H1 (cell line): ENCODE data around the gene TBC1D9B. TPM values are rescaled to one million over a fixed set of nuclear protein-coding genes. Genes with fewer than 3 reads are reported as not detected.

Experiments
- CTCF ChIA-PET: fragments of 300-600 bp; sonication (Branson Sonifier 250); formaldehyde crosslinking; loops from one replicate; lab custom pipeline; 2021; ENCODE audit not compliant: partially characterized antibody; lab: Charles Lee
- POLR2A ChIA-PET: fragments of 300-600 bp; sonication (Branson Sonifier 250); formaldehyde crosslinking; loops from one replicate; lab custom pipeline; 2021; ENCODE audit warnings: inconsistent platforms; ENCODE audit not compliant: partially characterized antibody; lab: Charles Lee
- DNase-seq, 2 experiments: peaks; one replicate each; pipeline versions ENCODE4 v3.0.0 to v3.0.0-alpha.2; 2010 to 2022; ENCODE audit warnings: low spot score in 2 of 2, low read depth in 1 of 2, mixed read lengths in 1 of 2
- FAIRE-seq: peaks from 2 replicates; lab custom pipeline; 2011; peaks lifted over from hg19 to GRCh38; lab: Jason Lieb, UNC
- H2AFZ ChIP-seq: 2 replicates; pipeline ENCODE4 v1.8.1; 2012; ENCODE audit warnings: low read length, inconsistent platforms
- H2AK5ac ChIP-seq: 2 replicates; pipeline ENCODE4 v1.6.1; 2013; ENCODE audit warnings: low read depth, low read length
- H2BK120ac ChIP-seq: replicated peaks from 2 replicates; pipeline ENCODE3; 2013; ENCODE audit warnings: low read depth, low read length, inconsistent platforms
- H2BK12ac ChIP-seq: 2 replicates; pipeline ENCODE4 v1.6.1; 2013; ENCODE audit warnings: low read depth, low read length
- H2BK15ac ChIP-seq: 2 replicates; pipeline ENCODE4 v1.6.1; 2013; ENCODE audit warnings: low read length
- H2BK20ac ChIP-seq: 2 replicates; pipeline ENCODE4 v1.6.1; 2013; ENCODE audit warnings: low read length
- H2BK5ac ChIP-seq: 2 replicates; pipeline ENCODE4 v1.6.1; 2013; ENCODE audit warnings: low read depth, low read length
- H3K14ac ChIP-seq: 2 replicates; pipeline ENCODE4 v1.6.1; 2013; ENCODE audit warnings: inconsistent platforms; ENCODE audit not compliant: insufficient read length
- H3K18ac ChIP-seq: 2 replicates; pipeline ENCODE4 v1.6.1; 2013; ENCODE audit warnings: low read length; ENCODE audit errors: extremely low read depth
- H3K23ac ChIP-seq: 2 replicates; pipeline ENCODE4 v1.6.1; 2013; ENCODE audit warnings: inconsistent platforms; ENCODE audit not compliant: insufficient read length
- H3K23me2 ChIP-seq: 2 replicates; pipeline ENCODE4 v1.6.1; 2013; ENCODE audit warnings: low read depth, low read length
- H3K27ac ChIP-seq: 2 replicates; pipeline ENCODE4 v1.6.1; 2011; ENCODE audit warnings: low read depth, low read length, inconsistent platforms
- H3K27me3 ChIP-seq, 4 experiments: replicated peaks in 1 of 4; 1 replicate in 1 of 4; 2 replicates in 3 of 4; pipeline versions ENCODE4 v1.6.1 to v1.8.1; 2011 to 2013; ENCODE audit warnings: low read length in 3 of 4, mild to moderate bottlenecking in 3 of 4, inconsistent platforms in 2 of 4, mixed read lengths in 2 of 4, moderate library complexity in 1 of 4; ENCODE audit not compliant: control insufficient read depth in 3 of 4, insufficient read depth in 3 of 4; ENCODE audit errors: extremely low read depth in 1 of 4
- H3K36me3 ChIP-seq, 4 experiments: 2 replicates each; pipeline versions ENCODE4 v1.6.1 to v1.8.1; 2011 to 2013; ENCODE audit warnings: mild to moderate bottlenecking in 4 of 4, low read length in 3 of 4, moderate library complexity in 2 of 4, control low read depth in 1 of 4, inconsistent platforms in 1 of 4; ENCODE audit not compliant: insufficient read depth in 4 of 4, control insufficient read depth in 2 of 4
- H3K4ac ChIP-seq: replicated peaks from 2 replicates; pipeline ENCODE3; 2013; ENCODE audit warnings: low read length, low read depth, mixed read lengths, inconsistent platforms; ENCODE audit not compliant: insufficient read length
- H3K4me1 ChIP-seq, 4 experiments: replicated peaks in 1 of 4; 1 replicate in 1 of 4; 2 replicates in 3 of 4; pipeline versions ENCODE4 v1.6.1 to v1.8.1; 2011 to 2013; ENCODE audit warnings: low read length in 3 of 4, inconsistent platforms in 2 of 4, mixed read lengths in 1 of 4; ENCODE audit not compliant: insufficient read depth in 4 of 4, control insufficient read depth in 3 of 4
- H3K4me2 ChIP-seq, 2 experiments: 2 replicates each; pipeline versions ENCODE4 v1.6.1 to v1.8.1; 2011 to 2013; ENCODE audit warnings: low read depth in 2 of 2, low read length in 2 of 2, control low read depth in 1 of 2, inconsistent platforms in 1 of 2, mild to moderate bottlenecking in 1 of 2; ENCODE audit not compliant: insufficient read depth in 1 of 2
- H3K4me3 ChIP-seq, 4 experiments: fragments of 200-600, 300-600 bp in 1 of 4; sonication (generic), shearing (Covaris generic), sonication (Bioruptor Twin) in 1 of 4; 2 replicates each; pipeline versions ENCODE4 v1.5.1 to v1.8.1; 2011 to 2016; ENCODE audit warnings: low read length in 4 of 4, low read depth in 3 of 4, control low read depth in 2 of 4, inconsistent platforms in 2 of 4, mild to moderate bottlenecking in 2 of 4, mixed read lengths in 1 of 4, moderate library complexity in 1 of 4; ENCODE audit not compliant: insufficient read depth in 2 of 4; ENCODE audit errors: extremely low read depth in 1 of 4
- H3K56ac ChIP-seq: replicated peaks from 2 replicates; pipeline ENCODE3; 2013; ENCODE audit warnings: low read depth, mild to moderate bottlenecking, mixed read lengths, low read length, inconsistent platforms; ENCODE audit not compliant: insufficient read length
- H3K79me1 ChIP-seq: 2 replicates; pipeline ENCODE4 v1.6.1; 2013; ENCODE audit warnings: low read depth, low read length, control low read depth
- H3K79me2 ChIP-seq, 2 experiments: 2 replicates each; pipeline versions ENCODE4 v1.6.1 to v1.8.1; 2012 to 2013; ENCODE audit warnings: low read length in 2 of 2, mild to moderate bottlenecking in 2 of 2, inconsistent platforms in 1 of 2; ENCODE audit not compliant: insufficient read depth in 2 of 2, control insufficient read depth in 1 of 2
- H3K9ac ChIP-seq, 4 experiments: replicated peaks in 1 of 4; 1 replicate in 1 of 4; 2 replicates in 3 of 4; pipeline versions ENCODE4 v1.6.1 to v1.8.1; 2011 to 2013; ENCODE audit warnings: low read depth in 3 of 4, low read length in 3 of 4, control low read depth in 2 of 4, mild to moderate bottlenecking in 2 of 4, moderate library complexity in 2 of 4, inconsistent platforms in 1 of 4; ENCODE audit errors: extremely low read depth in 1 of 4
- H3K9me3 ChIP-seq, 2 experiments: 2 replicates each; pipeline versions ENCODE4 v1.6.1 to v1.8.1; 2012 to 2013; ENCODE audit warnings: mild to moderate bottlenecking in 2 of 2, moderate library complexity in 2 of 2, control low read depth in 1 of 2, inconsistent platforms in 1 of 2, low read depth in 1 of 2, low read length in 1 of 2, mixed read lengths in 1 of 2; ENCODE audit not compliant: insufficient read depth in 2 of 2
- H4K20me1 ChIP-seq, 2 experiments: replicated peaks in 1 of 2; 2 replicates each; pipeline versions ENCODE3 to v1.8.1; 2011 to 2013; ENCODE audit warnings: inconsistent platforms in 2 of 2, low read length in 2 of 2, mild to moderate bottlenecking in 1 of 2; ENCODE audit not compliant: insufficient read depth in 2 of 2, control insufficient read depth in 1 of 2
- H4K5ac ChIP-seq: 2 replicates; pipeline ENCODE4 v1.6.1; 2013; ENCODE audit warnings: low read length, low read depth, mixed read lengths, inconsistent platforms; ENCODE audit not compliant: insufficient read length
- H4K8ac ChIP-seq: 2 replicates; pipeline ENCODE4 v1.8.0; 2013; ENCODE audit warnings: mild to moderate bottlenecking, moderate library complexity, low read length, inconsistent platforms; ENCODE audit not compliant: insufficient read depth; ENCODE audit errors: extremely low read depth
- H4K91ac ChIP-seq: replicated peaks from 2 replicates; pipeline ENCODE3; 2013; ENCODE audit warnings: low read length, mixed read lengths, inconsistent platforms; ENCODE audit not compliant: insufficient read length
- GABPA ChIP-seq: IDR thresholded peaks from 2 replicates; pipeline ENCODE4 v1.6.1; 2011; ENCODE audit warnings: mild to moderate bottlenecking, low read length, moderate library complexity, borderline replicate concordance; ENCODE audit not compliant: insufficient read depth
- GTF2F1 ChIP-seq: IDR thresholded peaks from 2 replicates; pipeline ENCODE4 v1.6.1; 2012; ENCODE audit warnings: low read depth, low read length, improper control_type of control experiment, borderline replicate concordance
- HDAC6 ChIP-seq: IDR thresholded peaks from one replicate; pipeline ENCODE4 v1.7.1; 2012; ENCODE audit warnings: low read depth, mild to moderate bottlenecking, inconsistent platforms, low read length, moderate library complexity
- KDM5A ChIP-seq: fragments of 200-600 bp; IDR thresholded peaks from 2 replicates; pipeline ENCODE4 v1.7.1; 2012; ENCODE audit warnings: mild to moderate bottlenecking, low read length, inconsistent platforms, mixed read lengths
- SAP30 ChIP-seq: fragments of 300-600 bp; sonication (generic); IDR thresholded peaks from 2 replicates; pipeline ENCODE4 v1.7.1; 2012; ENCODE audit warnings: low read length, moderate library complexity, mild to moderate bottlenecking, inconsistent platforms; ENCODE audit not compliant: insufficient read depth, insufficient replicate concordance
- SIRT6 ChIP-seq: IDR thresholded peaks from one replicate; pipeline ENCODE4 v1.7.1; 2012; ENCODE audit warnings: low read length, inconsistent platforms
- SIX5 ChIP-seq: IDR thresholded peaks from 2 replicates; pipeline ENCODE4 v1.6.1; 2011; ENCODE audit warnings: mild to moderate bottlenecking, low read depth, low read length
- SP4 ChIP-seq: IDR thresholded peaks from 2 replicates; pipeline ENCODE4 v1.6.1; 2012; ENCODE audit warnings: low read length, inconsistent platforms
- SUZ12 ChIP-seq: fragments of 200-600 bp; sonication (generic); IDR thresholded peaks from 2 replicates; pipeline ENCODE4 v1.6.1; 2012; ENCODE audit warnings: mild to moderate bottlenecking, inconsistent platforms, low read length, moderate library complexity, mixed read lengths
- TAF1 ChIP-seq: IDR thresholded peaks from 2 replicates; pipeline ENCODE4 v1.6.1; 2011; ENCODE audit warnings: mild to moderate bottlenecking, low read depth, low read length
- TAF7 ChIP-seq: optimal IDR thresholded peaks from 2 replicates; pipeline ENCODE3; 2011; ENCODE audit warnings: low read depth, mild to moderate bottlenecking, inconsistent platforms, low read length, moderate library complexity, borderline replicate concordance
- WGBS, 2 experiments: shearing (Covaris generic) in 1 of 2; methylation state at CpG; one replicate each; pipeline versions ENCODE4 v1.1.6 to v1.1.7; 2013 to 2015; ENCODE audit warnings: low lambda C conversion rate in 2 of 2, mixed read lengths in 2 of 2, inconsistent platforms in 1 of 2, low coverage in 1 of 2, missing lambda C conversion rate in 1 of 2; ENCODE audit not compliant: insufficient replicate concordance in 2 of 2, insufficient coverage in 1 of 2, insufficient read length in 1 of 2; ENCODE audit errors: extremely low coverage in 1 of 2, missing lambda C conversion rate in 1 of 2; 5-methylcytosine and 5-hydroxymethylcytosine counted together
- polyA plus RNA-seq, 7 experiments: library from polyadenylated mRNA; depleted of rRNA in 3 of 7; stranded (reverse) in 5 of 7; unstranded in 2 of 7; fragments of >200 nt in 5 of 7; fragments of 200-250 nt in 2 of 7; gene quantifications; 1 replicate in 5 of 7; 2 replicates in 1 of 7; 4 replicates in 1 of 7; pipeline versions ENCODE4 v1.2.1 to v1.2.3, GENCODE V29; 2011 to 2013; ENCODE audit warnings: missing spikeins in 2 of 7, mixed read lengths in 2 of 7
- total RNA-seq: library from RNA; stranded (reverse); fragmentation: NEBNext Ultra II Directional; extraction: Animal tissue kit (Norgen Biotek cat#: 25700); gene quantifications from 2 replicates; pipeline ENCODE4 v1.2.1, GENCODE V29; 2021

TBC1D9B gene
- total and polyA plus RNA-seq, 2 of the 8 experiments (the other 6 are each of a cell fraction or from before 2014, with no cell fraction given): 33.6 to 57.1 TPM

GRCh38 chr5:179819296-179820126 lies 88.2 kb downstream of the TBC1D9B start:
- Histone ChIP-seq H4K8ac (peak overlapping the region; percentile 72), H3K23me2 (peaks cover 15% of the 10 kb centered on the region; the same call in 1 of the 2 replicates), H2BK5ac (peak overlapping the region; percentile 96), H4K20me1 (peaks cover 8 to 17% of the 10 kb centered on the region in 2 experiments), H3K4ac (peak overlapping the region; percentile 90), H3K79me1 (peaks cover 8% of the 10 kb centered on the region), H3K4me1 (peaks cover 4 to 38% (median 33%) of the 10 kb centered on the region in 4 experiments), H3K27ac (peak overlapping the region; percentile 67; the same call in 1 of the 2 replicates), H2BK15ac (peak overlapping the region; percentile 100; the same call in 1 of the 2 replicates), H3K56ac (peak overlapping the region; percentile 8), H3K36me3 (peaks cover 6 to 13% (median 9%) of the 10 kb centered on the region in 4 experiments; a peak in 6 of 8 replicates), H2BK20ac (peak overlapping the region; percentile 99), H3K9ac (peak overlapping the region in 2 of 4 experiments; percentile 31 to 49; a peak in 3 of 7 replicates), H3K14ac (no peak overlapping the region), H2AK5ac (peak overlapping the region; percentile 97), H2BK12ac (peak overlapping the region; percentile 97), H3K4me2 (peak overlapping the region; percentile 54 to 58), H3K9me3 (no peaks in the 10 kb centered on the region), H2AFZ (no peak overlapping the region), H3K18ac (peak overlapping the region; percentile 99), H3K27me3 (peaks cover 0 to 5% (median 2%) of the 10 kb centered on the region in 4 experiments; a peak in 2 of 7 replicates), H3K4me3 (peak overlapping the region in 2 of 4 experiments; percentile 1 to 91; a peak in 4 of 8 replicates), H2BK120ac (peak overlapping the region; percentile 95), H4K91ac (peak overlapping the region; percentile 98), H4K5ac (peak overlapping the region; percentile 49), H3K23ac (no peak overlapping the region), H3K79me2 (peaks cover 4 to 28% of the 10 kb centered on the region in 2 experiments; a peak in 2 of 4 replicates)
- DNase-seq (peak in 1 of 2 experiments; percentile 79), FAIRE-seq (no peak)
- ChIA-PET CTCF (interaction anchor here (1.1 to 1.8 kb wide), 4 partner anchors 18 to 49 kb away, joined by 3 to 6 read pairs (median 6); no protein-coding TSS in a partner anchor), POLR2A (interaction anchor here (0.6 to 12.6 kb wide), 19 partner anchors 8 to 205 kb away, joined by 3 to 207 read pairs (median 3); partner anchors contain the start of genes HNRNPH1, LTC4S, MGAT4B and MRNIP)
- 37% methylated on average over 22 of the region's 26 CpGs; no CpG with 5 or more reads in 1 of the 2 experiments for WGBS, 2 experiments
- no peak for TF ChIP-seq TAF1
- TF ChIP-seq KDM5A: no peak
- TF ChIP-seq SIRT6: no peak
- TF ChIP-seq HDAC6: no peak
- TF ChIP-seq GABPA: no peak
- no peak for TF ChIP-seq GTF2F1
- no peak for TF ChIP-seq SP4
- no peak for TF ChIP-seq SAP30
- no peak for TF ChIP-seq SUZ12
- TF ChIP-seq TAF7: no peak
- no peak for TF ChIP-seq SIX5
